NCI-H2081 (cell line): ENCODE data around the gene CHTOP.
"Not testable (repeated sequence)": the region's sequence is repeated elsewhere in the genome, so short reads cannot be mapped to it uniquely, and the experiment has no call there.

Experiments
- DNase-seq, 2 experiments: peaks; one replicate each; lab custom pipeline; 2025; lab: John Stamatoyannopoulos, UW

The CHTOP gene

DNA sequence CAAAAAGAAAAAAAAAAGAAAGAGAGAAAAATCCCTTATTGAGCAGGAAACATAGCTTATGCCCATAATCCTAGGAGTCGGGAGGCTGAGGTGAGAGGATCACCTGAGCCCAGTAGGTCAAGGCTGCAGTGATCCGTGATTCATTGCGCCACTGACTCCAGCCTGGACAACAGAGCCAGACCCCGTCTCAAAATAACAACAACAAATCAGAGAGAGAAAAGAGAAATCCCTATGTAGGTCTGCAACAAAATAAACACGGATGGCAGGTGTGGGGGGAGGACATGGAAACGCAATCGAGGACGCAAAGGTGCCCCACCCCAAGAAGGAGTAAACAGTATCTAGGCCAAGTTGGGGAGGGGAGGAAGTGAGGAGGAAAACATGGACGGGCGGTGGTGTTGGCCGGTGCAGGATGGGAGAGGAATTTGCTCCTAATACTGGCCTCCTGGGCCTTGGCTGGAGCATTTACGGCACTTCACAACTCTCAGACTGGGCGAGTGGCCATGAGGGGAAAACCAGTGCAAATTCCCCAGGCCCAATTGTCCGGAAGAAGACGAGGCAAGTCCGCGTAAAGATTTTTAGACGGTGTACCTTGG, 609 bp upstream of the CHTOP start:
- DNase-seq = no peak

DNA sequence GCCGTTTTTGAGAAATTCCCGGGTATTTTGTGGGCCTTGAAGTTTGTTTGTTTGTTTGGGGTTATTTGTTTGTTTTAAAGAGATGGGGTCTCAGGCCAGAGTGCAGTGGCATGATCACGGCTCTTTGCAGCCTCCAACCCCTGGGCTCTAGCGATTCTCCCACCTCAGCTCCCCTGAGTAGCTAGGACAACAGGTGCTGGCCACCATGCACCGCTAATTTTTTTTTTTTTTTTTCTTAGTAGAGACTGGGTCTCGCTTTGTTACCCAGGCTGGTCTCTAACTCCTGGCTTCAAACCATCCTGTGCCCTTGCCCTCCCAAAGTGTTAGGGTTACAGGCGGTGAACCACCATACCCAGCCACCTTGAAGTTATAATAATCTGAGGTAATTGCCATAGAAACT, 2.0 kb downstream of the CHTOP start:
- DNase-seq = no peak

DNA sequence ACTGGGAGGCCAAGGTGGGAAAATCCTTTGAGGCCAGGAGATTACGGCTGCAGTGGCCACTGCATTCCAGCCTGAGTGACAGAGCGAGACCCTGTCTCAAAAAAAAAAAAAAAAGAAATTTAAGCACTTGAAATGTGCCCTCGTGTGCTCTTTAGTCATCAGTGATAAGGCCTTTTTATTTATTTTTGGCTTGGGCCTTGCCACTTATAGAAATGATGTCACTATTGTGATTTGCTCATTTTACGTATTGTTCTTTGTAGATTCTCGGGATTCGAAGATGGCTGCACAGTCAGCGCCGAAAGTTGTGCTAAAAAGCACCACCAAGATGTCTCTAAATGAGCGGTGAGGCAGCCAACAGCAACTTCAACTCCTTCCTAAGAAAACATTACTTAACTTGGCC, 2.4 kb downstream of the CHTOP start:
- no peak for DNase-seq

DNA sequence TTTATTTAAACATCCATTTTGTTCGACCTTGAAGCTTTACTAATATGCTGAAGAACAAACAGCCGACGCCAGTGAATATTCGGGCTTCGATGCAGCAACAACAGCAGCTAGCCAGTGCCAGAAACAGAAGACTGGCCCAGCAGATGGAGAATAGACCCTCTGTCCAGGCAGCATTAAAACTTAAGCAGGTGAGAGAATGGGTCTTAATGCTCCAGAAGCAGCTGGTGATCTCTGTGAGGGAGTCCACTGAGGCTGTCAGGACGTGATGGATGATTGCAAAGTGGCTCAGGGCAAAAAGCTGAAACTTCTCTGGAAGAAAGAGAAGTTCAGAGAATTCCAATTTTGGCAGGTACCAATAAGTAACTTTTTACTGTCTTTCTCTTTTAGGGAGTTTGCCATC, 4.4 kb downstream of the CHTOP start:
- no peak for DNase-seq

DNA sequence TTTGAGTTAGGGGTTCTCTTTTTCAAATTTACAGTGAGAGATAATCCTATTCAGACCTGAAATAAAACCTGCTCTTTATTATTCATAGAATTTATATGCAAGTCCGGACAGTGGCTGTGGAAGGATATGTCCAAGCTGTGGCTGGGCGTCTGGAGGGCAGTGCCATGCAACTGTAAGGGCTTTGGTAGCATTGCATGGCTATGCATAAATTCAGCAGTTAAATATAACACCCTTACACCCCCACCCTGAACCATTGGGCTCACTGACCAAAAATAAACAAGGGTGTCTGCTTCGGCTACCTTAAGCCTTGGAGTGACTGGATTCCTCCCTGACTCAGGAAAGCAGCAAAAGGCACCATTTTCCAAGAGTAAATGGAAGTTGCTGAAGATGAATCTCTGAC, 5.4 kb downstream of the CHTOP start:
- DNase-seq = no peak

DNA sequence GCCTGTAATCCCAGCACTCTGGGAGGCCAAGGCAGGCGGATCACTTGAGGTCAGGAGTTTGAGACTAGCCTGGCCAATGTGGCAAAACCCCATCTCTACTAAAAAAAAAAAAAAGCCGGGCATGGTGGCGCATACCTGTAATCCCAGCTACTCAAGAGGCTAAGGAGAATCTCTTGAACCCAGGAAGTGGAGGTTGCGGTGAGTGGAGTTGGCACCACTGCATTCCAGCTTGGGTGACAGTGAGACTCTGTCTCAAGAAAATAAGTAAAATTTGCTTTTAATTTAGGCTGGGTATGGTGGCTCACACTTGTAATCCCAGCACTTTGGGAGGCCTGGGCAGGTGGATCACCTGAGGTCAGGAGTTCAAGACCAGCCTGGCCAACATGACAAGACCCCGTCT, 6.3 kb downstream of the CHTOP start:
- DNase-seq = not testable (repeated sequence)

DNA sequence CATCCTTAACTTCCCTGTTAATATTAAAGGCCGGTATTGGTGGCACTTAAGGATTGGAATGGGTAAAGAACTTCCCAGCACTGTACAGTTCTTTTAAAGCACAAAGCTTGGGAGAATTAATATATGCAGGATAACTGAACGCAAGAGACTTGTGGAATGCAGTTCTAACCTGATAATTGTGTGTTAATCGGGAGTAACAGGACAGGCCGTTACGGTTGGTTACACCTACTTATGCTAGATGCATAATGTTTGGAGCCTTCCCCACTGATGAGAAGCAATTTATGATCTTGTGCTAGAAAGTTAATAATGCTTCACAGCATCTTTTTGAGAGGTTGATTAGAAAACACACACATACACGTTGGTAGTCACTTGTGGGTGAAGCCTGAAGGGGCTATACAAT, 7.0 kb downstream of the CHTOP start:
- DNase-seq = no peak

DNA sequence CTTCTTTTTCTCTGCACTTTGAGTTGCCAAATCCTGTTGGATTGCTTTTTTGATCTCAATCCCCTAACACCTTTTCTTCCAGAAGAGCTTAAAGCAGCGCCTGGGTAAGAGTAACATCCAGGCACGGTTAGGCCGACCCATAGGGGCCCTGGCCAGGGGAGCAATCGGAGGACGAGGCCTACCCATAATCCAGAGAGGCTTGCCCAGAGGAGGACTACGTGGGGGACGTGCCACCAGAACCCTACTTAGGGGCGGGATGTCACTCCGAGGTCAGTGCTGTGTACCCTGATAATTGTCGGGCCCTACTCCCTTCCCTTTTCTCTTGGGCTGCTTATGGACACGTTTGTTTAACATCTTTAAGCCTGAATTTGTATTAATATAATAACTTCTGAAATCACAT, 8.3 kb downstream of the CHTOP start:
- DNase-seq = no peak

DNA sequence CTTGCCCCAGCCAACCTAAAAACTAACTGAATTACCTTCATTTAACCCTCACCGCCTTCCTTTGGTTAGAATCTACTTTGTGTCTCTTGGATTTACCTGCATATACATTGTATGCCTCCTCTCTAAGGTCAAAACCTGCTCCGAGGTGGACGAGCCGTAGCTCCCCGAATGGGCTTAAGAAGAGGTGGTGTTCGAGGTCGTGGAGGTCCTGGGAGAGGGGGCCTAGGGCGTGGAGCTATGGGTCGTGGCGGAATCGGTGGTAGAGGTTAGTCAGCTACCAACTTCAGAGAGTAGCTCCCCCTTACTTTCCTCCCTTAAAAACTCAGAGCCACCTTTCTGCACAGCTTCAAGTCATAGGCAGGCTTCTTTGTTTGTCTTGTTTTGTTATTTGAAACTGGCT, 9.2 kb downstream of the CHTOP start:
- DNase-seq = no peak

DNA sequence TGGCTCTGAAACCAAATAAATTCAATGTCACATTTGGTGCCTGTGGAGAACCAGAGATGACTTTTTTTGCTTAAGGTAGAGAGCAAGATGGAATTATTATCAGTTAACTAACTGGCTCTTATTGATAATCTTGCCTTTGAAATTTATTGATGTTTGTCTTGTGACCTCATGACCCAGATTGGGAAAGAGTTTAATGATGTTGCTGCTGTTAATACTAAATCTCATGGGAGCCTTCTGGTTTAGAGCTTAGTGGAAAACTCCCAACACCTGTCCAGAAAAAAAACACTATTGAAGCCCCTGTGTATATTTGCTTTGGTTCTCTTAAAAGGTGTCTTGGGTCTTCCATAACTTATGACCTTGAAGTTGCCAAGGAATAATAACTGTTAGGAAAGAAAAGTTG, 9.9 kb downstream of the CHTOP start:
- no peak for DNase-seq

DNA sequence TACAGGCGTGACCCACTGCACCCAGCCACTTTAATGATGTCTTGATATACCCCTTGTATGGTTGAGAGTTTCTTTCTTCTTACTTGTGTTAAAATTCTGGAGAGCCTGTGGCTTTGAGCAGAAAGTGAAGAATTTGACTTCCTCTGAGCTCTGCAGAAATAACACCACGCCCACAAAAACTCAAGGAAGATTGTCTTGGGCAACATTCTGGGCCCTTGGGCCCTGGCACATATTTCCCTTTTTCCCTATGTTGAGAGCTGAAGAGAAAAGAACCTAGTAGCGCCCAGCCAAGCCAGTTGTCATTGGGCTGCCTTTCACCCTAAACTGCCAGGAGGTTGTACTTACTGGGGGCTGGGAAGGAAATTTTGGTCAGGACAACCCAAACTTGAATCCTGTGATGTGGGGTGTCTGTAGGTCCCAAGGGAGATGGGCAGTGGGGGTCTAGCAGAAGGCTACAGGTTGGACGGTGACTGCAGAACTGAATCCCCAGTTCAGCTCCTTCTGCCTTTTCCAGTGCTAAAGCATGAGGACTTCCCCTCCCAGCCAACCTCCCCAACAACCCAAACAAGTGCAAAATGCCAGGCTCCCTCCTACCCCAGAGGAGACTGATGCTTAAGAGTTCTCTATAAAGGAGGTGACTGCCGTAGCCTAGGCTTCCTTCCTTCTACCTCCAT, 12.9 kb downstream of the CHTOP start:
- no peak for DNase-seq

DNA sequence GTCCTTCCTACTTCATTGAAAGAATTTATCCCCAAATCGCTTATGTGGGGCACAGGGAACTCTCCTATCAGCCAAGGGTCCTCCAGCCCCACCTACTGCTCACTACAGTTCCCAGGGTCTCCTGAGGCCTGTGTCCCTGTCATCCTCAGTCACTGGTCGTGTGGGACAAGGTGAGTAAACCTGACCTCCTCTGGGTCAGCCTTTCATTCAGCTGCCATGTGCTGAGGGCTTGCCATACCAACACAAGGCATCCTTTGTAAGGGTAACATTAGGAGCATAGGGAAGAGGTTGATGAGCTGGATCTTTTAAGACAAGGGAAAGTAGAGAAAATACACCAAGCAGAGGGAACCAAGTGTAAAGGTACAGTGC, 13.5 kb downstream of the CHTOP start:
- DNase-seq = no peak

DNA sequence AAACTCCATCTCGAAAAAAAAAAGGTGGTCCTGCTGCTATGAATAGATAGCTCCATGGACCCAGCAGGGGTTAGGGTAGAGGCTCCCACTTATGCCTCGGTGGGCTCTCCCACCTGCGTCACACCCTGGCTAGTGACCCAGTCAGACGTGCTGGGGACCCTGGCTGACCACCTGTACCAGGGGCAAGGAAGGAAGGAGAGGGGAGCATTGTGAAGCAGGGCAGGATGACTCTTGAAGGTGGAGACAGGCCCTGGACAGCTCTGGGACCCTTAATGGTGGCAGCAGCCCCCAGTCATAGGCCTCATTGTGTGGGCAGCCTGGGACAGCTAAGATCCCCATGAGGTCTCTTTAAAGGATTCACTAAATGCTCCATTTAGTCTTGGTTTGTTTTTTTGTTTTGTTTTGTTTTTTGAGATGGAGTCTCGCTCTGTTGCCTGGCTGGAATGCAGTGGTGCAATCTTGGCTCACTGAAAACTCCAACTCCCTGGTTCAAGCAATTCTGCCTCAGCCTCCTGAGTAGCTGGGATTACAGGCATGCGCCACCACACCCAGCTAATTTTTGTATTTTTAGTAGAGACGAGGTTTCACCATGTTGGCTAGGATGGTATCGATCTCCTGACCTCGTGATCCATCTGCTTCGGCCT, 14.3 kb downstream of the CHTOP start:
- DNase-seq = no peak

DNA sequence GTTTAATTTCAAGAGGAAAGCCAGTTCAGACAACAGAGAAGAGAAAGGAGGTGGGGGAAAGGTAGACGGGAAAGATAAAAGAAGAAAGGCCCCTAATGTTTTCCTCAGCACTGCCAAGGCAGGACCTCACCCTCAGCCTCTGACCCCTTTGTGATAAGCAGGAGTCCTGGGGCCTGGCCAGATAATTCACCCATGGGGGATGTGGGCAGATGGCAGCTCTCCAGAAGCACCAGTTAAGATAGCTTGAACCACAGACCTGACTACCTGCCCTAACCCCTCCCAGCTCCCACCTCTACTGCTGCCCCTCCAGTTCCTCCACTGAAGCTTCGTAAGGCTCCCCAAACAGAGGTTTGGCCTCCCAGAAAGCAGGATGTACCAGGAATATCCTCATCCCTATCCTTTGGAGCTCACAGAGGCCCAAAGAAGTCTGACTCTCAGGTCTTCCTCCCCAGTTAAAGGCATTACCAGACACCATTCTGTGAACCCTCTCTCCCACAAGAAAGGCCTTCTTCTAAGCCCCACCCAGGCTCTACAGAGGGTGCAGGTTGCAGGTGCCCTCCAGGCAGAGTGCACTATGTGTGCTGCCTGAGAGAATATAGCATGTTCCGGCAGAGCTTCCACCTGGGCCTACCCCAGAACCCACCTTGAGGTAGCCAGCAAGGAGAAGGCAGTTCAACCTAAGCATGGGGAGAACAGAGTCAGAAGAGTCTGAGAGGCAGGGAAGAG, 15.4 kb downstream of the CHTOP start:
- DNase-seq = no peak

DNA sequence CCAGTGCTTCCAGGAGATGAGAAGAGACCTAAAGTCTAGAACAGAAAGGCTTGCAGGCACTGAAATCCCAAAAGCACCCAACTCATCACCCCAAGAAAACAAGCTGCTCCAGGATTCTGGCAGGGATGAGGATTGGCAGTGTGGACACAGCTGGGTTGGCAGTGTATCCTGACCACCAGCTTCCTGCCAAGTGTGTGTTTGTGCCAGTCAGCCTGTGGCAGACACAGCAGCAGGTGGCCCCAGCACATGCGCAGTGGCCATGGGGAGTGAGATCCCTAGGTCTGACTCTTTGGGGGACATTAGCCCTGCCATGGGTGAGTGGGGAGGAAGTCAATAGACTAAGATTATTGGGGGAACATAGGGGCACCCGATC, 16.0 kb downstream of the CHTOP start:
- peak; percentile 87 to 97 for DNase-seq

DNA sequence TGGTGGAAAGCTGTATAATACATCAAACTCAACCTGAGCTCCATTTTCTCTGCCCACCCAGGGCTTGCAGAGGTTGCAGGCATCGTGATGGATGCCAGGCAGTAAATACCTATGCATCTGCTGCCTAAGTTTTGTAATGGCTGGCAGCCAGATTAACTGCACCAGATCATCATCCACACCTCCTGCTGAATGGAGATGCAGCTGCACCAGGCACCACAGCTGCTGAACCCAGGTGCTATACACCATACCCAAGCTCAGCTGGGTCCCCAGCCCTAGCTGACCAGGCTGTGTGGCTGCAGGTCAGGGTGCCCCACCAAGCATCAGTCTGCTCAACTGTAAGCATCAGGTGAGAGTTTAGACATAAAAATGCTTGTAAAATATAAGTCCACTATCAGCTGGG, 17.9 kb downstream of the CHTOP start:
- DNase-seq = no peak

DNA sequence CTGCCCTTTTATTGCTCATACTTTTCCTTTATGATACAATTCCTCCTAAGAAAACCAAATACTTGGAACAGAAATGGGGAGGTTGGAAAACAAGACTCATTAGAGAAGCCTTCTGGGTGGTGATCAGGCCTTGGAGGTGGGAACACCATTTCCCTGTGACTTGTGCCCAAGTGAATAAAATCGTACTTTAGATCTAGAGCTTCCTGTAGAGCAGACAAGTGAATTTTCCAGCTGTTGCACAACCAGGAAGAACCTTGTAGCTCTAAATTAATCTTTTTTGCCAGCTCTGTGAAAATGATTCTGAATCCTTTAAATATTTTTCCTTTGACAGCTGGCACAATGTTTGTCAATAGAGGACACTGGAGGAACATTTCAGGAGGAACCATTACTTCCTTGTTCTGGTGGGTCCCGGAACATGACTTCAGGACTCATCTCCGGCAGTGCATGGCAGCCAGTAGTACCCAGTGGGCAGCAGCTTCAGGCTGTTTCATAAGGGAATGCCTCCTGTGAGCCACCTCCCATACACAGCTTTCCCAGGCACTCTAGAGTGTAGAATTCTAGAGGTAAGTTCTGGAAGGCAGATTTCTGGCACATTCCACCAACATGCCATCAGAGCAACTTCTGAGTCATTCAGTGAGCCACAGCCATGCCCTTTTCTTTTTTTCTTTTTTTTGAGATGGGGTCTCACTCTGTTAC, 19.1 kb downstream of the CHTOP start:
- no peak for DNase-seq

DNA sequence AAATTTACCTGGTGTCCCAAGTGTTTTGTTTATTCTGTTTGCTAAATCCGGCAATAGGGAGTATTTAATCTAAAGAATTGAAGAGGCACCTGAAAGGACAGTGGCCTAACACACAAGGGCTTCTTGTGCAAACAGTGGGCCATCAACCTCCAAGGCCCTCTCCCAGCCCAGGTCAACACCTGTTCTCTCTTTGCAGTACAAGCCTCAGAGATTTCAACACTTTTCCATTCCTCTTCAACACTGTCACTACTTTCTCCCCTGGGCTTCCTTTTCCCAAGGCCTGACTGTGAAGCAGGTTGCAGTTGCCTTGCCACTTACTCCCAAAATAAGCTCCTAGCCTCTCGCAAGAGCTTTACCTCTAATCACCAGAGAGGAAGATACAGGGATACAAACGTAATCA, 21.5 kb downstream of the CHTOP start:
- no peak for DNase-seq

DNA sequence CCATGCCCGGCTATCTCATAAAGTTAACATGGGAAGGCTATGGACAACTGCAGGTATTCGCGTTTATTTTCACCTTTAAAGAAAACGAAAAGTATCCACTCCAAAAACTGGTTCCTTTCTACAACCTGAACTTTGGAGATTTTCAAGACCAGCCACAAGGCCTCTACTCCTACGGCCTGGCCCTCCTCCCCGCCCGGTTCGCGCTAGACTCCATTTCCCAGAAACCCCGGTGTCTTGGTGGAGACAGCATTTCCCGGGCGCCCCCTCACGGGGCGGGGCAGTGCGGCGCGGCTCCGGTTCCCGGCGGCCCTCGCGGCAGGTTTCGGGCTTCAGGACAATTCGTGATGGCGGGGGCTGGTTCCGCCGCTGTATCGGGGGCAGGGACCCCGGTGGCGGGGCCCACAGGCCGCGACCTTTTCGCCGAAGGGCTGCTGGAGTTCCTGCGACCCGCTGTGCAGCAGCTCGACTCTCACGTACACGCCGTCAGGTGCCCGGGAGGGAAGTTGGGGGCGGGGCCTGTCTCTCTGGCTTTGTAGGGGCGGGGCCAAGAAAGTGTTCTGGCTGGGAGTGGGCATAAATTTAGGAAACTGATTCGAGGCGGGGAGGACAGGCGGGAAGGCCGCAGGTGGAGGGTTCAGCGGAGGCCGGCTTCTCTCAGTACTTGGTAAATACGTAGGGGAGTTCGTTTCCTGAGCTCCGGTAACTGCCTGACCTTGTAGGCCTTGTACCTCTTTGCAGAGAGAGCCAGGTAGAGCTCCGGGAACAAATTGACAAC, 24.7 kb downstream of the CHTOP start, which contains the start of gene SNAPIN:
Gene SNAPIN (plus strand): TSS at position 304 of the 775 bp plus-strand sequence. CDS start 41 bp downstream, at position 345.
- DNase-seq = peak; percentile 91 to 95

DNA sequence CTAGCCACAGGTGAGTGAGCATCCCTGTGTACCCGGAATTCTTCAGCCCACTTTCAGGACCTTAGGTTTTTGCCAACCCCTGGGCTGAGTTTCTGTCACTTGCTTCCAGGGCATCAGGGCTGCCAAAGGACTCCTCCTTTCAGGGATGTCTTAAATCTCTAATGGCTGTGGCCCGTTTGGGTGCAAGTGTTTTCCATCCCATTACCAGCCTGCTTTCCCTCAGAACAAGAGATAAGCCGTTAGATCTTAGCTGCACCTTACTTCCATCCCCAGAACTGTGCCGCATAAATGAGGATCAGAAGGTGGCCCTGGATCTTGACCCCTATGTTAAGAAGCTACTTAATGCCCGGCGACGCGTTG, 25.3 kb downstream of the CHTOP start:
- DNase-seq = no peak

DNA sequence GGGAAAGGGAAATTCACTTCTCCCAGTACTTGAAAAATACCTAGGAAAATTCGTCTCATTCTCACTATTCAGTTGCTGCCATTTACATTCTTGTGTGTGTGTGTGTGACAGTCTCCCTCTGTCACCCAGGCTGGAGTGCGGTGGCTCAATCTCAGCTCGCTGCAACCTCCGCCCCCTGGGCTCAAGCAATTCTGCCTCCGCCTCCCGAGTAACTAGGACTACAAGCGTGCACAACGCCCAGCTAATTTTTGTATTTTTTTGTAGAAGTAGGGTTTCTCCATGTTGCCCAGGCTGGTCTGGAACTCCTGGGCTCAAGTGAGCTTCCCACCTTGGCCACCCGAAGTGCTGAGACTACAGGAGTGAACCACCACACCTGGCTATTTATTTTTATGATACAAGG, 25.8 kb downstream of the CHTOP start:
- no peak for DNase-seq
